HG02870 (cell line): Measurements from ENCODE around the gene ELK3.

Source experiments
- ATAC-seq: cut with Tn5 transposase; IDR thresholded peaks from one replicate; pipeline ENCODE4 v1.9.1; 2021; ENCODE audit warnings: mild to moderate bottlenecking, moderate library complexity; ENCODE audit not compliant: unreplicated experiment

ELK3 gene

GRCh38 chr12:96211988-96212387, 17.8 kb downstream of the ELK3 start:
- ATAC-seq: no peak

- no peak for ATAC-seq
Observed at GRCh38 chr12:96212456-96213375, 18.5 kb downstream of the ELK3 start.

GRCh38 chr12:96213869-96214268, 19.7 kb downstream of the ELK3 start:
- no peak for ATAC-seq

- ATAC-seq: no peak
Observed at GRCh38 chr12:96215919-96216273, 21.7 kb downstream of the ELK3 start.

GRCh38 chr12:96218989-96219678, 25.0 kb downstream of the ELK3 start:
- ATAC-seq: no peak

GRCh38 chr12:96219700-96220206, 25.6 kb downstream of the ELK3 start:
- ATAC-seq: no peak

GRCh38 chr12:96220902-96221301, 26.7 kb downstream of the ELK3 start:
- ATAC-seq: no peak

- no peak for ATAC-seq
Observed at GRCh38 chr12:96221391-96221790, 27.2 kb downstream of the ELK3 start.

- ATAC-seq: no peak
Observed at GRCh38 chr12:96223411-96224218, 29.4 kb downstream of the ELK3 start.

GRCh38 chr12:96224219-96224615, 30.0 kb downstream of the ELK3 start:
- ATAC-seq: no peak

GRCh38 chr12:96225044-96225855, 31.1 kb downstream of the ELK3 start:
- ATAC-seq: no peak

- no peak for ATAC-seq
Observed at GRCh38 chr12:96225994-96226399, 31.8 kb downstream of the ELK3 start.

- ATAC-seq: no peak
Observed at GRCh38 chr12:96226401-96226800, 32.2 kb downstream of the ELK3 start.

GRCh38 chr12:96226801-96227348, 32.7 kb downstream of the ELK3 start:
- no peak for ATAC-seq

GRCh38 chr12:96227365-96228106, 33.4 kb downstream of the ELK3 start:
- ATAC-seq: no peak

GRCh38 chr12:96228566-96229248, 34.5 kb downstream of the ELK3 start:
- no peak for ATAC-seq

GRCh38 chr12:96230646-96231045, 36.5 kb downstream of the ELK3 start:
- ATAC-seq: no peak

GRCh38 chr12:96233168-96233567, 39.0 kb downstream of the ELK3 start:
- no peak for ATAC-seq

- no peak for ATAC-seq
Observed at GRCh38 chr12:96233939-96234461, 39.8 kb downstream of the ELK3 start.
